T-helper 1 cell (primary cell): ENCODE data around the gene HFM1.
"Not testable (repeated sequence)": the region's sequence is repeated elsewhere in the genome, so short reads cannot be mapped to it uniquely, and the experiment has no call there.

Experiments used
- DNase-seq, 5 donors: peaks; one replicate each; pipeline ENCODE4 v3.0.0-alpha.2; 2012 to 2020
- total RNA-seq, 4 donors: gene quantifications; one replicate each; lab custom pipeline; 2026; lab: John Stamatoyannopoulos, UW

HFM1 gene, protein sequence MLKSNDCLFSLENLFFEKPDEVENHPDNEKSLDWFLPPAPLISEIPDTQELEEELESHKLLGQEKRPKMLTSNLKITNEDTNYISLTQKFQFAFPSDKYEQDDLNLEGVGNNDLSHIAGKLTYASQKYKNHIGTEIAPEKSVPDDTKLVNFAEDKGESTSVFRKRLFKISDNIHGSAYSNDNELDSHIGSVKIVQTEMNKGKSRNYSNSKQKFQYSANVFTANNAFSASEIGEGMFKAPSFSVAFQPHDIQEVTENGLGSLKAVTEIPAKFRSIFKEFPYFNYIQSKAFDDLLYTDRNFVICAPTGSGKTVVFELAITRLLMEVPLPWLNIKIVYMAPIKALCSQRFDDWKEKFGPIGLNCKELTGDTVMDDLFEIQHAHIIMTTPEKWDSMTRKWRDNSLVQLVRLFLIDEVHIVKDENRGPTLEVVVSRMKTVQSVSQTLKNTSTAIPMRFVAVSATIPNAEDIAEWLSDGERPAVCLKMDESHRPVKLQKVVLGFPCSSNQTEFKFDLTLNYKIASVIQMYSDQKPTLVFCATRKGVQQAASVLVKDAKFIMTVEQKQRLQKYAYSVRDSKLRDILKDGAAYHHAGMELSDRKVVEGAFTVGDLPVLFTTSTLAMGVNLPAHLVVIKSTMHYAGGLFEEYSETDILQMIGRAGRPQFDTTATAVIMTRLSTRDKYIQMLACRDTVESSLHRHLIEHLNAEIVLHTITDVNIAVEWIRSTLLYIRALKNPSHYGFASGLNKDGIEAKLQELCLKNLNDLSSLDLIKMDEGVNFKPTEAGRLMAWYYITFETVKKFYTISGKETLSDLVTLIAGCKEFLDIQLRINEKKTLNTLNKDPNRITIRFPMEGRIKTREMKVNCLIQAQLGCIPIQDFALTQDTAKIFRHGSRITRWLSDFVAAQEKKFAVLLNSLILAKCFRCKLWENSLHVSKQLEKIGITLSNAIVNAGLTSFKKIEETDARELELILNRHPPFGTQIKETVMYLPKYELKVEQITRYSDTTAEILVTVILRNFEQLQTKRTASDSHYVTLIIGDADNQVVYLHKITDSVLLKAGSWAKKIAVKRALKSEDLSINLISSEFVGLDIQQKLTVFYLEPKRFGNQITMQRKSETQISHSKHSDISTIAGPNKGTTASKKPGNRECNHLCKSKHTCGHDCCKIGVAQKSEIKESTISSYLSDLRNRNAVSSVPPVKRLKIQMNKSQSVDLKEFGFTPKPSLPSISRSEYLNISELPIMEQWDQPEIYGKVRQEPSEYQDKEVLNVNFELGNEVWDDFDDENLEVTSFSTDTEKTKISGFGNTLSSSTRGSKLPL (N-terminal part only)
- 0 to 0.15 (median 0.04) reads per million in 4 donors for total RNA-seq

DNA sequence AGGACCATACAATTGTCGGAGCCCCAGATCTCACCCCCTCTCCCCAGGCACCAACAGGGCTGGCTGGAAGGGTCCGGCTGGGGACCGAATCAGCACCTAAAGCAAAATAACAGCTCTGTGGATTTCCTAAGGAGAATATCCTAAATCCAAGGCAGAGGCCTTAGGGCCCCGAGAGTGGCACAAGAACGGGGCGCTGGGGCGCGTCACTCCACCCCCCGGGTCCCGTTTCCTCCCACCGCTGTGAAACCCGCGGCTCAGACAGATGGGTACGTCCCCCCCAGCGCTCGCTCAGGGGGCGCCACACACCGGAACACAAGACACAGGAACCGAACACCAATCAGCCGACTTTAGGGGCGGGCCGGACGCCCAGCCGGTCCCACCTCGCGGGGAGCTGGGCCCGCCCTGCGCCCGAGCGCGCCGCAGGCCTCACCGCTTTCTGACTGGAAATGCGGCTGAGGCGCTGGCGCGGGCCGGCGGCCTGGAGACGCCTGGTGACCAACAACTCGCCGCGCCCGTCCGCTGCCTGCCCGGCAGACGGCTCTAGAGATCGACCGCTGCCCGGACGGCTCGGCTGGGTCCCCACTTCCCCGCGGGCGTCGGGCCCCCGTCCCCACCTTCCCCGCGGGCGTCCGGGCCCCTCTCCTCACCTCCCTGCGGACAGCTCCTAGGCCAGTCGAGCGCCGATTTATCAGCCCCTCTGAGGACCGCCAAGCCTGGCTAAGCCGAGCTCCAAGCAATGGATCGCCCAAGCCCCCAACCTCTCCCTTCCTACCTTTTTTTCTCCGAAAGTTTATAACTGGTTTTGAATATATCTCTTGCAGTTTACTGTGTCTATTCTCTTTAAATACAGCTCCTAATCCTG lies at the start of gene HFM1:
Gene HFM1 (minus strand): TSS at position 687 of the 862 bp plus-strand sequence. CDS start 3,755 bp downstream, outside the sequence.
- DNase-seq: peak in 1 of 5 donors; percentile 43

DNA sequence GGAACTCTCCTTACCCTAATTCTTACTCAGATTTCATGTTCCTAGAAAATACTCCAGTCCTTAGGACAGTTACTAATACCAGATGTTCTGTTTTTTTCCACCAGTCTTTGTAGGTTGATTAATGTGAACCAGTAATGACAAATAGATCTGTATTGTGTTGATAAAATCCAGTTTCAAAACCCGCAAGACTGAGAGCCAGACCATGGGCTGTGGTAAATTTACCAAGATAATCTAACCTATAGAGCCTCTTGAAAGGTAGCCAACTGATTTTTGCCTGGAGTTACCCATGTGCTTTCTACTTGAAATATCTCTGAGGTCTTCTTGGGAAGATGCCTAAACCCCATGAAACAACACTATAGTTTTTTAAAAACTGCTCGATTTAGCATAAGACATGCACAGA lies 49.5 kb upstream of the HFM1 start:
- DNase-seq: no peak

DNA sequence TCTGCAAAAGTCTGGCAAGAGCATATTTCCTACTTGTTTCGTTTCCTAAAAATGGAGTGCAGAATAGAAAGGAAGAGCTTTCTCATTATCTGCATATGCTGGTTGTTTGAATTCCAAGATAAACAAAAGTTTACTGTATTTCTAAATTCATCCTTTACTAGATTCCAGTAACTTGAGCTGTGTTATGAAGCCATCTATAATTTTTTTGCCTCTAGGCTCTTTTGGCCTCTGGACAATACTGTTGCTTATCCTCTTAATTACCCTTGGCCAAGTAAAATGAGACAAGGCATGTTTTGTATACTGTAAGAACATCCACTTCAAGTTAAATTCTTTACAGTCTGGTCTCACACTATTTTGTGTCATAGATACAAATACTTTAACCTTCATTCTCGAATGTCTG lies 45.6 kb upstream of the HFM1 start:
- no peak for DNase-seq

DNA sequence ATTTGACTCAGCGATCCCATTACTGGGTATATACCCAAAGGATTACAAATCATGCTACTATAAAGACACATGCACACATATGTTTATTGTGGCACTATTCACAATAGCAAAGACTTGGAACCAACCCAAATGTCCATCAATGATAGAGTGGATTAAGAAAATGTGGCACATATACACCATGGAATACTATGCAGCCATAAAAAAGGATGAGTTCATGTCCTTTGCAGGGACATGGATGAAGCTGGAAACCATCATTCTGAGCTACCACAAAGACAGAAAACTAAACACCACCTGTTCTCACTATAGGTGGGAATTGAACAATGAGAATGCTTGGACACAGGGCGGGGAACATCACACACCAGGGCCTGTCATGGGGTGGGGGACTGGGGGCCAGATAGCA lies 43.1 kb upstream of the HFM1 start:
- DNase-seq: not testable (repeated sequence)

DNA sequence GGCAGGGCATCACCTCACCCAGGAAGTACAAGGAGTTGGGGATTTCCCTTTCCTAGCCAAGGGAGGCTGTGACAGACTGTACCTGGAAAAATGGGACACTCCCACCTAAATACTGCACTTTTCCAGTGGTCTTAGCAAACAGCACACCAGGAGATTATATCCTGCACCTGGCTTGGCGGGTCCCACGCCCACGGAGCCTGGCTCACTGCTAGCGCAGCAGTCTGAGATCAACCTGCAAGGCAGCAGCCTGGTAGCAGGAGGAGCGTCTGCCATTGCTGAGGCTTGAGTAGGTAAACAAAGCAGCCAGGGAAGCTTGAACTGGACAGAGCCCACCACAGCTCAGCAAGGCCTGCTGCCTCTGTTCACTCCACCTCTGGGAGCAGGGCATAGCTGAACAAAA lies 37.3 kb upstream of the HFM1 start:
- not testable (repeated sequence) for DNase-seq

DNA sequence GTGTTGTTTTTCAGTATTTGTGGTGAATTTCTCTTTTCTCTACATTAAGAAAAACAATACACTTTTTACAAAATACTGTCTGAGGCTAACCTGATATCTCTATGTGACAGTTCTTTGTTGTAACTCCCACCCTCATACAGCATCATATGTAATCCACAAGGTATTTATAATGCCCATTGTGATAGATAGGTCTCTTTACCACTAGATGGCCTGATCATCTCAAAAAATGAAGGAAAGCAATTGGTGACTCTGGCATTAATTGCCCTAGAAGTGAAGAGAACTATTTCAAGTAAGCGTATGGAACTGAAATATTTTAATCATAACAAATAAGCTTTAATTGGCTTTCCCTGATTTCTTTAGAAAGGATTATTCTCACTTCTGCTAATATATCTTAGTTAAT lies 36.2 kb upstream of the HFM1 start:
- DNase-seq: peak in 1 of 5 donors; percentile 13

DNA sequence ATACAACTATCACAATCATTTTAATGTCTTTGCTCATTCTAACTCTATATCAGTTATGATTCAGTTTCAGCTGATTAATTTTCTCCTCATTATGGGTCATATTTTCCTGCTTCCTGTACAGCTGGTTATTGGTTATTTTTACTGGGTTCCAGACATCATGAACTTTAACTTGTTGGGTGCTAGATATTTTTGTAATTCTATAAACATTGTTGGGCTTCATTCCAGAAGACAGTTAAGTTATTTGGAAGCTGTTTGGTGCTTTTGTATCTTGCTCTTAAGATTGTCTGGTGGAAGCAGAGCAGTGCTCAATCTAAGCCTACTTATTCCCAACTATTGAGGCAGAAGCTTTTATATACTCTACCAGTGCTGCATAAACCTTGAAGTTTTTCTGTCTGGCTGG lies 34.4 kb upstream of the HFM1 start:
- DNase-seq: no peak

DNA sequence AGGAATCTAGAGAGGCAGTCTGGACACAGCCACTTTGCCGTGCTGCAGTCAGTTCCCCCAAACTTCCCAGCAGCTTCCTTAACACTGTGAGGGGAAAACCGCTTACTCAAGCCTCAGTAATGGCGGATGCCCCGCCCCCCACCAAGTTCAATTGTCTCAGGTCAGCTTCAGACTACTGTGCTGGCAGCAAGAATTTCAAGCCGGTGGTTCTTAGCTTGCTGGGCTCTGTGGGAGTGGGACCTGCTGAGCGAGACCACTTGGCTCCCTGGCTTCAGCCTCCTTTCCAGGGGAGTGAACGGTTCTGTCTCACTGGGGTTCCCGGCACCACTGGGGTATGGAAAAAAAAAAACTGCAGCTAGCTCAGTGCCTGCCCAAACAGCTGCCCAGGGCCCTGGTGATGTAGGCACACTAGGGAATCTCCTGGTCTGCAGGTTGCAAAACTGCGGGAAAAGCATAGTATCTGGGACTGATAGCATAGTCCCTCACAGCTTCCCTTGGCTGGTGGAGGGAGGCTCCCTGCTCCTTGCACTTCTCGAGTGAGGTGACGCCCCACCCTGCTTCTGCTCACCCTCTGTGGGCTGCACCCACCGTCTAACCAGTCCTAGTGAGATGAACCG lies 23.7 kb upstream of the HFM1 start:
- DNase-seq: no peak

DNA sequence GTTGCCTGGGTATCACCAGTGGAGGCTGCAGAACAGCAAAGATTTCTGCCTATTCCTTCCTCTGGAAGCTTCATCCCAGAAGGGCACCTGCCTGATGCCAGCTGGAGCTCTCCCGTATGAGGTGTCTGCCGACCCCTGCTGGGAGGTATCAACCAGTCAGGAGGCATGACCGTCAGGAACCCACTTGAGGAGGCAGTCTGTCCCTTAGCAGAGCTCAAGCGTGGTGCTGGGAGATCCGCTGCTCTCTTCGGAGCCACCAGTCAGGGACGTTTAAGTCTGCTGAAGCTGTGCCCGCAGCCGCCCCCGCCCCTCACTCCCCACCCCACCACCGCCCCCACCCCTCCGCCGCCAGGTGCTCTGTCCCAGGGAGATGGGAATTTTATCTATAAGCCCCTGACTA lies 23.1 kb upstream of the HFM1 start:
- DNase-seq: no peak

DNA sequence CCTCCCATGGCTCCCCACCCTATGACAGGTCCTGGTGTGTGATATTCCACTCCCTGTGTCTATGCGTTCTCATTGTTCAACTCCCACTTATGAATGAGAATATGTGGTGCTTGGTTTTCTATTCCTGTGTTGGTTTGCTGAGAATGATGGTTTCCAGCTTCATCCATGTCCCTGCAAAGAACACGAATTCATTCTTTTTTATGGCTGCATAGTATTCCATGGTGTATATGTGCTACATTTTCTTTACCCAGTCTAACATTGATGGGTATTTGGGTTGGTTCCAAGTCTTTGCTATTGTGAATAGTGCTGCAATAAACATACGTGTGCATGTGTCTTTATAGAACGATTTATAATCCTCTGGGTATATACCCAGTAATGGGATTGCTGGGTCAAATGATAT lies 17.9 kb upstream of the HFM1 start:
- DNase-seq: not testable (repeated sequence)

DNA sequence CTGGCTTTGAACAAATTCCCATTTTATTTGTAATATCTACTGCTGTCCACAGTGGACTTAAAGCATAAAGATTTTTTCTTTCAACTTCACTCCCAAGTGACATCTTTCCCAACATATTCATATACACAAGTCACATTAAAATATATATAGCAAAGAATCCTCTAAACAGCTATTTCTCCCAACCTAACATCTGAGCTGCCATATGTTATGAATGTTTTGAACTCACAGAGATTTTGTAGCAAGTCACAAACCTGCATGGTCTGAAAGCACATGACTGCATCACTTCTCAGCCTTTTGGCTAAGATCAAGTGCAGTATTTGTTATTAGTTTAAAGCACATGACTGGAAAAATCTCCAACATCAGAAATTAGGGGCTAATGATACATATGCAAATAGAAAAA lies 7.7 kb upstream of the HFM1 start:
- DNase-seq: no peak

DNA sequence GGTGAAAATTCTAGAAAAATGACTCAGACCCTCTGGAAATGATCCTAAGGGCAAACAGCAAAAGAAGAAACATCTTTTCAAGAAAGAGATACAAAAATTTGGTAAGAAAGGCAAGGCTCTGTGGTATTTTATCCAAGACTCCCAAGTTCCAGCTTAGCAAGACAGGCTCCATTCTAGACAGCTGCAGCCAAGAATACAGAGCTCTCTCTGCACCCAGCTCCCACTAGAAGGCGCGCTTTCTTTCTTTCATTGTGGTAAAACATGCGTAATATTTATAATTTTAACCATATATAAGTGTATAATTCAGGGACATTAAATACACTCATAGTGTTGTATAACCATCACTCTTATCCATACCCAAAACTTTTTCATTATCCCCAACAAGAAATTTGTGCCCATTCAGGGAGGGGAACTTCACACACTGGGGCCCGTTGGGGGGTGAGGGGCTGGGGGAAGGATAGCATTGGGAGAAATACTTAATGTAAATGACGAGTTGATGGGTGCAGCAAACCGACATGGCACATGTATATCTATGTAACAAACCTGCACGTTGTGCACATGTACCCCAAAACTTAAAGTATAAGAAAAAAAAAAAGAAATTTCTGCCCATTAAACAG lies 2.2 kb upstream of the HFM1 start:
- no peak for DNase-seq

DNA sequence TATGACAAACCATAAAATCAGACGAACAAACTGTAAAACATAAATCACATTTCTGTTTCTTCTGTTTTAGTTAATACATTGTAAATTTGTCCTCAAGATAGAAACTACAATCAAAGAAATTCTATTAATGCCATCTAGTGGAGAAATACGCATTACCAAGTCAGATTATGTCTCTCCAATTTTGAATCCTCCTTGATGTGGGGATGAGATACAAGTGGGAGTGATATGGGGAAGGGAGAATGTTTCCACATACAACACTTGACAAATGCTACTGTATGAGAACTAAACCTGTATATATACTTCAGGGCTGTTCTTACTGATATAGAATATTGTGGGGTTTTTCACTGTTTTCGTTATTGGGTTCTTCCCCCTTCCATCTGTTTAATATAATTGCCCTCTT lies 2.6 kb downstream of the HFM1 start:
- DNase-seq: no peak

DNA sequence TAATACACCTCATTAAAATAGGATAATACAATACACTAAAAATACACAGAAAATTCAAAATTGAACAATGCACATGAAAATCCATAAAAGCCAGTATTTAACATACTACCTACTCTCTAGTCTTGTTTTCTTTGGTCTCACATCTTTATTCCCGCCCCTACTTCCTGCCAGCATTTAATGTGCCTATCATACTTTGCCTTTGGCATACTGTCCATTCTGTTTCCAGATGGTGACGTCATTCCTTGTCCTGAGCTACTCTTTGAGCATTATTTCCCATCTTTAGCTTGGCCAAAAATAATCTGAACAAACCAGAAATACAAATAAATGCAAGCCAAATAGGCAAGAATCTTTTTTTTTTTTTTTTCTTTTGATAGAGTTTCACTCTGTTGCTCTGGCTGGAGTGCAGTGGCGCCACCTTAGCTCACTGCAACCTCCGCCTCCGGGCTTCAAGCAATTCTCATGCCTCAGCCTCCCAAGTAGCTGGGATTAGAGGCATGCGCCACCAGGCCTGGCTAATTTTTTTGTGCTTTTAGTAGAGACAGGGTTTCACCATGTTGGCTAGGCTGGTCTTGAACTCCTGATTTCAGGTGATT lies 4.4 kb downstream of the HFM1 start:
- DNase-seq: no peak

DNA sequence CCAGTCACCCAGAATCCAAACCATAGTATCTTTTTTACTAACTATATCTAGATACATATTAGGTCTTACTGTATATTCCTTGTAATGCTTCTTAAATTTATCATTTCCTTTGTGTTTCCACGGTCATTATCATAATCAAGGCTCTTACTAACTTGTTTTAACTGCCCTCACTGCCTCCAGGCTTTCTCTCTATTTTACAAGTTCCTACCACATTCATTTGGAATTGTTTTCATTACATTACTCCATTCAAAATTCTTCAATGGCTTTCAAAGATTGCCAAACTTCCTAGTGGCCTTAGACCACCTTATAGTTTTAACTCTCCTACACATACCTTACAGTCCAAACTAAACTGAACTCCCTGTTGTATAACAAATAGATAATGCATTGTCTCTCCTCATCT lies 6.3 kb downstream of the HFM1 start:
- DNase-seq: no peak

DNA sequence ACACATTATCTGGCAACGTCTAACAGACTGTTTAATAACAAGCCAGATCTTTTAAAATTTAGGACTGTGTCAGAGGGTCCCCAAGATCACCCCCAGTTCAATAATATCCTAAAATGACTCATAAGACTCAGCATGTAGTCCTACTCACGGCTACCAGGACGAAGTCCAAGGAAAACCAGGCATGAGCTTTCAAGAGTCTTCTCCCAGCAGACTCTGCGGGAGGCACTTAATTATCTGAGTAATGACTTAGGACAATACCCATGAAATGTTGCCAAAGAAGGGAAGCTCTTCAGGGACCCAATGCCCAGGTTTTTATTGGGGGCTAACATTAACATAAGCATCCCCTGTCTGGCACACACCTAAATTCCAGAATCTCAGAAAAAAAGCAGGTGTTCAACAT lies 7.0 kb downstream of the HFM1 start:
- DNase-seq: no peak

DNA sequence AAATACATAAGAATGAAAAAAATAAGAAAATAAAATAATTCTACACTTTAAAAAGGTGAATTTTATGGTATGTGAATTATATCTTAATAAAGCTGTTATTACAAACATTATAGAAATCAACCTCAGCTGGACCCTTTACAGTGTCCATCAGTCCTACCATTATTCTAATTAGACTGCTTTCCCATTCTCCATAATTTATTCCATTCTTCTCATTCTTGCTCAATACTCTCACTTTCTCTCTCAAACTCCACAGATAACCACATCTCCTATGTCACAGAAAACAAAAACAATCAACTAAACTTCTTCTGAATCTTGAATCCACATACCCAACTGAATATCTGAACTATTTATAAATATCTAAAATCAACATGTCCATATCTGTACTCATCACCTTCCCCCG lies 11.6 kb downstream of the HFM1 start:
- DNase-seq: no peak

DNA sequence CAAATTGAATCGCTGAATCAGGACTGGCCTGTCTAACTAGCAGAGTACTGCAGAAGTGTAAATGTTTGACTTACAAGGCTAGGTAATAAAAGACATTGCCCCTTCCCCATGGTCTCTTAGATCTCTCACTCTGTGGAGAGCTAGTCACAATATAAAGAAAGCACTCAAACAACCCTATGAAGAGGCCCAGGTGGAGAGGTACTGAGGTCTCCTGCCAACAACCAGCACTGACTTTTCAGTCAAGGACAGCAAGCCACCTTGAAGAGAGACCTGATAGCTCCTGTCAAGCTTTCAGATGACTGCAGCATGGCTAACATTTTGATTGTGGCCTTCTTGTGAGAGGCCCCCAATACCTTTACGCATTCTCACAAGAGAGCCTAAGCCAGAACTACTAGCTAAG lies 18.5 kb downstream of the HFM1 start:
- no peak for DNase-seq

DNA sequence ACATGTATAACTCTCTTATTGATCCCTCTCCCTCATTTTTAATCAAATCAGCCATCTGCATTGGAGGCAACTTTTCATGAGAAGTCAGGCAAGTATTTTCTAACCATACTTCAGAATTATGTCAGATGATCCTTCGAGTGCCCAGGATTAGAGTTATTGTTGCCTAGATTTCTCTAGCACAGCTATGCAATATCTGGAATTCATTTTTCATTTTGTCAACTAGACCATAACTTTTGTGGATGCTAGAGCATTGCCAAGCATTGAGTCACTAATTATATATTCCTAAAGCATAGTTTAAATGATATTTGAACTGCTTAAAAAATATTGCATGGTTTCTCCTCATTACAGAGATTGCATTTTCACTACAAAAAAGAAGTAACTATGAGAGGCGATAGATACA lies 21.2 kb downstream of the HFM1 start:
- DNase-seq: no peak

DNA sequence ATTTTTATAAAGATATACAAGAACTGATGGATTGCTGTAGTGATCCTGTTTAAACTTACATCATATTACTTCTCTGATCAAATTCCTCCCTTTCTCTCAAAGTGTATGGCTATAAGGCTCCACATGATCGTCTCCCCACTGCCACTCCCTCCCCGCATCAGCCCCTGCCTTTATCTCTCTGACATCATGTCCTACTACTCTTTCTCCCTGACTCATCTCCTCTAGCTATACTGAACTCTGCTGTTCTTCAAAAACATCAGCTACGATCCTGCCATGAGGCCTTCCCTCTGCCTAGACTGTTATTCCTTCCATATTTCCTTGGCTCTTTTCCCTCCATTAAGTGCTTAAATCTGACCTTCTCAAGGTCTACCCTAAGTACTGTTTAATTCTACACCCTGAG lies 22.8 kb downstream of the HFM1 start:
- no peak for DNase-seq

DNA sequence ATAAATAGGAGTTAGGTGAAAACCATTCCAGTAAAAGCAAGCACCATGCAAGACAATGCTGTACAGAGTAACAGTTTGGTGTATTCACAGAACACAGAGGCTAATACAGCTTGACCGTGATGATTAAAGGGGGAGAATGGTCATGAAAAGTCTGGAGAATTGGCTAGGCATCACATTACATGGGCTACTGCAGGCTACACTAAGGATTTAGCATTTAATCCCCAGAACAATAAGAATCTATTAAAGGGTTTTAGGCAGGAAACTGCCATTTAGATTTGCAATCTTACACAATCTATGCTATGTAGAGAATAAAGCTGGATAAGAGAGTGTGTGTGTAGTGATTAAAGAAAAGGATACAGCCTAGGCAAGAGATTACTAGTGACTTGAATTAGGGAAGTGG lies 30.6 kb downstream of the HFM1 start:
- no peak for DNase-seq
